SK-N-DZ (cell line): ENCODE measurements around the gene ERICH3.
"Not testable (repeated sequence)": the region's sequence is repeated elsewhere in the genome, so short reads cannot be mapped to it uniquely, and the experiment has no call there.

Source experiments
- DNase-seq: peaks from one replicate; pipeline ENCODE4 v3.0.0-alpha.2; 2015; ENCODE audit warnings: low spot score

Gene ERICH3

DNA sequence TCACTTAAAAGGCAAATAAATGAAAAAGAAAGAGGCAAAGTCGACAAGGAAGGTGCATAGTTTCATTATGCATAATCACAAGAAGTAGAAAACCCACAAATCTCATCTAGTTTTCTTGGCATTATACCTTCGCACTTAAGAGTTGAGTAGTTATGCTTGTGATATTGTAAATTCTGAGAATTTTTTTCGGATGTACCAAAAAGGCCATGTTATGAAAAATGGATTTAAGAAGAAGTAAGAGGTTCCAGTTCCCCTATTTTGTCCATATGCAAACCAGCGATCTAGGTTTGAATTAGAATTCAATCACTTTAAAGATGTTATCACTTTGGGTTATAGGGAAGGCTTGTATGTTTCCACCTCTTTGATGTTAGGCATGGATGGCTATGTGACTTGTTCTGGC lies 7.9 kb upstream of the ERICH3 start:
- DNase-seq, result no peak

DNA sequence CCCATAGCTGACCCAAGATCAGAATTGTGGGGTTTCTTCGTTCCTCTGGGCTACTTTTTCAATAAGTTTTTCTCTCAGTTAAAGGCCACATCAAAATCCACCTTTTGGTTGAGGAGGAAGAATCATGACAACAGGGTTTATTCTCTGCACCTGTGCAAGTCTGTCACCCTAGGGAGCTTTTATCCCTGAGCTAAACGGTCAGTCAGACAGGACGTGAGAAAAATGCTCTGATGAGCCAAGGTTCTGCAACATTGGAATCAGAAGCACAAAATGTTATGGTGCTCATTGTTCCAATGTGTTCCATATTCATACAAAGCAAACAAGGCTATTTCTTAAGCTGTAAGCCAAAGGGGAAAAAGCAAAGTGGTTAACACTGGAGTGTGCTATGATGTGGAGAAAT lies 7.4 kb upstream of the ERICH3 start:
- no peak for DNase-seq

DNA sequence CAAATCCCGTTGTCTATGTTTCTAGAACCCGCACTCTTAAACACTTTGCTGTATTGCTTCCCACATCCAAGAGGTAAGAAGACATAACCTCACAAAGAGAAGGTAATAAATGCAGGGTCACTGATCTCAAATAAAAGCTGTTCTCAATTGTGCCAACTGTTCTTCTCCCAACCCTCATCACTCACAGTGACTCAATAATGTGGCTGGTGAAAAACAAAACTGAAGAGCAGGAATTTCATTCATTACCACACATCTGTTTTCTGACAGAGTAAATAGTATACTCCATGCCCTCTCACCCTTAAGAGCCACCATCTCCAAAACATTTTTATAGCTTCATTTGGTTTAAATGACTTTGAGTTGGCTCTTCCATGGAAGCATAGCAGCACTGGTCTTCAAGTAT lies 6.2 kb upstream of the ERICH3 start:
- DNase-seq, result no peak

DNA sequence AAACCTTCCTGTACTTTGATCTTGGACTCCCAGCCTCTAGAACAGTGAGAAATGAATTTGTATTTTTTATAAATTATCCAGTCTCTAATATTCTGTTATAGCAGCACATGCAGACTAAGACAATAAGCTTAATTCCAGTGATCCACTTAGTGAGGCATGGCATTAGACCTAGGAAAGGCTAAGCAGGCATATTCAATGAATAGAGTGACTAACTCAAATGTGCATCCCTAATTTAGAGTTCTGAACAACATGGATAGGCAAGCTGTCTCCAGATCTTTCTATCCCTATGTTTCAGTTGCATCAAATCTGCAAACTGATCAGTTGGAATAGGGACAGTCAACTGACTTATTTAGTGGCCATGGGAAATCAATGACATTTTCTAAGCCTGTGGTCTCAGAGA lies 4.3 kb upstream of the ERICH3 start:
- no peak for DNase-seq

DNA sequence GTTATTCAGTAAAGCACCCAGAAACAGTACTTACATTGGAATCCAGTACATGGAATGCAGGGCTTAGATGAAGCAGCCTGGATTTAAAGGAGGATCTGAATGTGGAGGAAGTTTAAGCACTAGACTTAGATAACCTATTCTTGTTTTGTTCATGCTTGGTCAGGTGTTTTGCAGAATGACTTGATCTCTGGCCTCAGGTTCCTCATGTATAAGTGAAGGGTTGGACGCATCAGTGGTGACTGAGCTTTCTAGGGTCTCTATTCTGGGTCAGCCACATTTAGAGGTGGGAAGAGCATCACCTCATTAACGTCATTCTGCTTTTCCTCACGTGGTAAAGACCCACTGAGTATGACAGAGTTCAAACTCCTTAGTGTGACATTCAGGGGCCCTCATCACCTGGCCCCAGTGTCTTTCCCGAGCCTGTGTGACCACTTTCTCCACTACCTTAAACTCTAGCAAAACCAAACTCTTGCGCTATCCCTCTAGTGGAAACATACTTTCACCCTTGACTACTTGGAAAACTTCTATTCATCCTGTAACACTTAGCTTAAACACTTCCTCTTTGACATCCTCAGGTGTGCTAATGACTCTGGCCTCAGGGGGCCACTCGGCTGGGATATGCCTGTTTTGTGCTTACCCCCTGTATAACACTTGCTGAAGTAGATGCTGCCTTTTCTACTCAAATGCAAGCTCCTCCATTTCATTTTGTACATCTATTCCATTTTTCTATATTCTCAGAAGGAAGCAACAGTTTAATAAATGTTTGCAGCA lies 871 bp upstream of the ERICH3 start:
- no peak for DNase-seq

DNA sequence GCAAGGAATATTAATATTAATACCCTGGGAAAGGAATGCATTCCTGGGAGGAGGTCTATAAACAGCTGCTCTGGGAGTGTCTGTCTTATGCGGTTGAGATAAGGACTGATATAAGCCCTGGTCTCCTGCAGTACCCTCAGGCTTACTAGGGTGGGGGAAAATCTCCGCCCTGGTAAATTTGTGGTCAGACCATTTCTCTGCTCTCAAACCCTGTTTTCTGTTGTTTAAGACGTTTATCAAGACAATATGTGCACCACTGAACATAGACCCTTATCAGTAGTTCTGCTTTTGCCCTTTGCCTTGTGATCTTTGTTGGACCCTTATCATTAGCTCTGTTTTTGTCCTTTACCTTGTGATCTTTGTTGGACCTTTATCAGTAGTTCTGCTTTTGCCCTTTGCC lies 2.7 kb downstream of the ERICH3 start:
- DNase-seq, result not testable (repeated sequence)

DNA sequence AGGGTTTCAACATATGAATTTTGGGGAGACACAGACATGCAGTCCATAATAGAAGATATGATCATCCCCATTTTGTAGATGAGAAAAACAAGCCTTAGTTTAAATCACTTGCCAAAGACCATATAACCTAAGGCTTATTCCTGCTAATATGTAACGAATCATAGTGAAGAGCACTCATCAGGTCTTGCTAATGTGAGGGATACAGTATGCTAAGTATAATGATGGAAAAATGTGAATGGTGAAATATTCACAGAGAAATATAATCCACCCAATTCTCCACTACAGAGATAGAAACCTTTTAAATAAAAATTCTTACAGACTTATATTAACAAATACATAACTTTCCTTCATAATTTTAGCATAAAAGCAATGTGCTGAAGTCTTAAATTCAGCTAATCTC lies 18.9 kb downstream of the ERICH3 start:
- DNase-seq, result no peak

DNA sequence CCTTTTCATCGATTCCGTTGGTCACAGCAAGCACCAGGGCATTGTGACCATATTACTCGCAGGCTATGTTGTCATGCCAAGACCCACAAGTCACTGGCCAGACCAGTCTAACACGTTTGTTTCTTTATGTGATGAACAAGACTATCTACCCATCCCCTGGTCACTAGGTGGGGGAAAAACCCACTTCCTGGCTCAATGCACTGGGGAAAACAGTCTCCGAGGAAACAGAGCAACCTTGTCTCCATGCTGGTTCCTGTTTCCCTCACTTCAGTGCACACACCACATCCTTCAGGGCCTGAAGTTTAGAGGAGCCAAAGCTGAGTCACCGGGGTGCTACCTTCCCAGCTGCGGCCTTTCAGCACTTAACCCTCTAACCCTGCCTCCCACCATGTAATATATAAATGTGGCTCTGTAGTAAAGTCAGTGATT lies 20.9 kb downstream of the ERICH3 start:
- DNase-seq, result no peak

DNA sequence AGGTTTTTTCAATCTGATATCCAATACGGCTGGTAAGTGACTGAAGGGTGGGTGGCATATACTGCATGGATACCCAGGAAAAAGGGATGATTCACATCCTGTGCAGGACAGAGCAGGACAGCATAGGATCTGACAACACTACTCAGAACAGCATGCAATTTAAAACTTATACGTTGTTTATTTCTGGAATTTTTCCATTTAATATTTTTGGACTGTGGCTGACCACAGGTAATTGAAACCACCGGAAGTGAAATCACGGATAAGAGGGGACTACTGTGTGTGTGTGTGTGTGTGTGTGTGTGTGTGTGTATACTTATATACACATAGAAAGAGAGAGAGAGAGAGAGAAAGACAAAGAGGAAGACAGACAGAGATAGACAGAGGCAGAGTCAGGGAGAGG lies 23.0 kb downstream of the ERICH3 start:
- DNase-seq, result no peak

DNA sequence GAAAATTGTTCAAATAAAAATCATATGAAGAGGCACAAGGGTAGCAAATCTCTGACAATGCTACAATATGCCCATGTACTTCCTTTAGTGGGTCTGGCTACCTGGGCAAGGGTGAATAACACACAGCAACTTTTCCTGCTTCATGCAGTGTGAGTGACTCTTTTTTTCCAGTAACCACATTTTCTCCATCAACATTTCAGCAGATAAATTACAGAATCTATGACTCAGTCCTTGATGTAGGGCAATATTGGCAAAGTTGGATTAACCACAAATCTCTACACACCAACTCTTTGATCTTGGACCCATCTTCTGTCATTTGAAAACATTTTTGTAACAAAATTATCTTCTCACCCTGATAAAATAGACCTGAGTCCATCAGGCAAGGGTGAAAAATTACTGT lies 31.7 kb downstream of the ERICH3 start:
- DNase-seq, result no peak

DNA sequence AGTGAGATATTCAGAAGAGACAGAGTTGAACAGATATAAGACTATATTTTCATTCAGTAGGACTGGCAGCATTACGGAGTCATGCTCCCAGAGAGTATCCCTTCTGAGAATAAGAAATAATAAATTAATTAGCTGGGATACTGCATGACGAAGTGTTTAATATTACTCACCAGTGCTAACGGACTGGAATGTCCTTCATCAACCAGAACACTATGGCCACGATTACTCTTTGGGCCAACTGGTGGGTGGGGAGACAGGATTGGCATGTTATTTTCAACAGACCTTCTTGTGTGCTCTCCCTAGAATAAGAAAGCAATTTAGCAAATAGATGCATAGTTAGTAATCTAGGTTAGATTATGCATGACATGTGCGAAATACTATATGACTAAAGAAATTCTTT lies 32.4 kb downstream of the ERICH3 start:
- DNase-seq, result no peak

DNA sequence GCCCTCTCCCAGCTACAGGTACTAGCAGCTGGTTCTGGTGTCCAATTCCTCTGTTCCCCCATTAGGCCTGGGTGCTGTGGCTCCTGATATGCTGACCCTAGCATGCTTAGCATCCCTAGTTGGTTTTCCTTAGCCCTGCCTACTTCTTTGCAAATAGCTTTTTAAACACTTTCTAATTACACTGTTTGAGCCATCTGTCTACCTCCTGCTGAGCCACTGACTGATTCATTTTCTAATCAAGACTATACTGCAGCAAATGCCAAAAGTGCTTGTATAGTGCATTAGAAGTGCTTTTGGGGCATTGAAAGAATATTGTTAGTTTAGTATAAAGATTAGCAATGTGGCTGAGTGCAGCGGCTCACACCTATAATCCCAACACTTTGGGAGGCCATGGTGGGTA lies 36.3 kb downstream of the ERICH3 start:
- DNase-seq, result no peak

DNA sequence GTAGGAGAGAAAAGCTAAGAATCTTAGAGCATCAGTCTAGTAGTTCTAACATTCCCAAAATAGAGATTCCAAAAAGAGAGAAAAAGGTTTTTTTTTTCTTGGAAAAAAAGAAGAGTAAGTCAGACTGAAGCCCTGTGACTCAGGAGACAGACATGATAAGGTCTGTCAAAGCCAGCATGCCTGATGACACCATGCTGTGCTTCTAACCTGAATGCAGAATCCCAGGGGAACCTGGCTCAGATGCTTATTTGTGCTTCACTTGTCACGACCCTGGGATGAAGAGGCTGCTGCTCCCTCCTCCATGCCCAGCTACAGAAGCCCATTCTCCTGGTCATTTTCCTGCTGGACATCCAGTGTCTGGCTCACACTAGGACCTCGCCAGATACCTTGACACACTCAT lies 44.3 kb downstream of the ERICH3 start:
- DNase-seq, result peak; percentile 24

DNA sequence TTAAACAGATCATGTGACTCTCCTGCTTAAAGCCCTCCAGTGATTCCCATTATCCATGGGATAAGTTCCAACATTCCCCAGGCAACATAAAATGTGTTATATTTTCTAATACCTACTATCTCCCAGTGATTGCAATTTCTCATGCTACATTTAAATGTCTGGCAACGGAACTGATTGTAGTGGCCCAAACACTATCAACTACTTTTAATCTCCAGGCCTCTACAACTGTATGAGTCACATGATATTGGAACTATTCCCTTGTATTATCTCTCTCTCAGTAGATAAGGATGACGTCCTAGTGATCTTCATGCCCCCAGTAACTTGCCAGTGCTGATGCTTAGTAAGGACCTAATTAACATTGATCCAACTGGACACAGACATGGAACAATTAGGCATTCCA lies 49.9 kb downstream of the ERICH3 start:
- no peak for DNase-seq

DNA sequence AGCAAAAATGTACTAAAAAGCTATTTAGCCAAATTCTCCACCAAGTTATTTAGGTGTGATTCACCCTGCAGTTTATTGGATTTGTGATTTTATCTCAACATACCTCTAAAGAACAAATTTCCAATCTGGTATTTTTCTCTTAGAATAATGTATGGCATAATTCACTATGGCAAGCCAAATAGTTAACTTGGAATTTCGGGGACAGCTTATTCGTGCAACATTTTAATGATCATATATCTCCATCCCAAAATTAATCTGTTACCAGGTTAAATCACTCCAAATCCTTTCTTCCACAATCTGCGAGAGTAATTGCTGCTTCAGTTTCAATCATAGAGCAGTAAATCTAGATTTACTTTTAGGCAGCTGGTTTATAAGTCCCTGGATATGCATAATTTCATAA lies 53.4 kb downstream of the ERICH3 start:
- peak; percentile 7 for DNase-seq

DNA sequence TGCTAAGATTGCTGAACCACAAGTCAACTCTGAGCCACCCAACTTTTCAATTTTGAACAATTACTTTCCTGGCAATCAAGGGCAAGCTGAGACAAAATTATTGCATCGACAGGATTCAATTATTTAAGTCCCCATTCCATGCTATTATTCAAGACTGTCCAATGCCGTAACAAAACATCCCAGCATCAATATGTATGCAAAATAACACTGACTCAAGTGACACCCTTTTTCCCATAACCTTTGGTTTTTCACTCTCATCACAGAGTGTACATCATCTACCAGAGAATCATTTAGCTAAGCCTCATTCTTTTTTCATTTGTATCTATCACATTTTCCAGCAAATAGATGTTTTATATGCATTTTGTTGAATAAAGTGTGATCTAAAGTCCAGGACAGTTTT lies 54.6 kb downstream of the ERICH3 start:
- no peak for DNase-seq

DNA sequence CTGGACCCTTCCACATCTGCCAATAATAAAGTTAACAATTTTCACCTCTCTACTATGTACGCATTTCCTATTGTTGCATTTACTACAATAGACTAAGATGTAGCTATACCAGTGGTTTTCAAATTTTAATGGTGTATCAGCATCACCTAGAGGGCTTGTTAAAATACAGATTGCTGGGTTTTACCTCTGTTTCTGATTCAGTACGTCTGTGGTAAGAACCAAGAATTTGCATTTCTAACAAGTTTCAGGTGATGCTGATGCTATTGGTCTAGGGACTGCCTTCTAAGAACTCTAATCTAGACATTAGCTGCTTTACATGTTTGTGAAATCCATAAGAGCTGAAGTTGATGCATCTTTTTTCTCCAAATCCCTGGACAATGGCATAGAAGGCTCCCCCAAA lies 59.7 kb downstream of the ERICH3 start:
- DNase-seq, result no peak

DNA sequence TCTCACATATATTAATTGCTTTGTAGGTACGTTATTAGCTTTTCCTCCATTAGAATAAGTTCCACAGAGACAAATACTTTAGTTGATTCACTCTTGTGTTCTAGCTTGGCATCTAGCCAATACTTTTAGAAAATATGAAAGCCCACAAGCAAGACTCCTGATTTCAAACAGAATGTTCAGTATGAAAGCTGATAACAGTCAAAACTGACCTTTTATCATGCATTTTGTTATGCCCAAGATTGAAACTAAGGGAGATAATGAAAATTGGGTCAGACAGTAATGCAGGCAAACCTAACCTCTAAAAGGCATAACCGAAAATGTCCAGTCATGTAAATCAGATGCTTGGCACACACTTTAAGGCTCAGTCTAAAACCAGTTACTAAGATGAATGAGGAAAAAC lies 61.7 kb downstream of the ERICH3 start:
- no peak for DNase-seq

DNA sequence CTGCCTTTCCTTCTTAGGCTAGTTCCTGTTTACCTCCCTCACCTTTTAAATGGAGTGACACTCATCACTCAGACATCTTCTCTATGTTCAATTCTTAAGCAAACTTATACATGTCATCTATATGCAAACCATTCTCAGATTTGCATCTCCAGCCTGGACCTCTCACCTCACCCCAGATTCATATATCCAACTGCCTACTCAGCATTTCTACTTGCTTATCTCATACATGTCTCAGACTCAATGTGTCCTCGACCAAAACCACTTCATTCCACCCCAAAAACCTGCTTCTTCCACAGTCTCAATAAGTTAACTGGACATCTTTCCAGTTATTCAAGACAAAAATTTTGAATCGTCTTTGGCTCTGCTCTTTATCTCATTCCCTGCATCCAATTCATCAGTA lies 62.6 kb downstream of the ERICH3 start:
- no peak for DNase-seq

DNA sequence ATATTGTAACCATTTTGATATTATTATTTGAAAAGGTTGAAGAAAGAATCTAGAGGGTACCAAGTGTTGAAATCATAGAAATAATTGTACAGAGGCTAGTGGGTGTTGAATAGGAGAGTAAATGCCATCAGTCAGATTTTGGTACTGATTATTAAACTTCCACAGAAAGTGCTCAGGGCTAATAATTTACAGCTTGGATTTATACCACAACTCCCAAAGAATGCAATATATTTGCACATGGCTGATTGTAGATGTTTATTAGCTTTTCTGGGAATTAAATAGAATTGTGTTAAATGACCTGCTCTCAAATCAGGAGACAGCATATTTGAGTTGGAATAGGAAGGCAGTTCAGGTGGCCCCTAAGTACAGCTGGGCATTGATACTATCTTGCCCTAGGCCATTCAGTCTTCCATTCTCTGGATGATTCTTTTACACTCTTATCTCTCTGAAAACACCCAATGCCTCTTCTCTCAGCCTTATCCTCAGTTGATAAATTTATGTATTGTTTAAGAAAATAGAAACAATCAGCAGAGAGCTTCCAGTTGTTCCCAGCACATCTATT lies 63.7 kb downstream of the ERICH3 start:
- DNase-seq, result no peak

DNA sequence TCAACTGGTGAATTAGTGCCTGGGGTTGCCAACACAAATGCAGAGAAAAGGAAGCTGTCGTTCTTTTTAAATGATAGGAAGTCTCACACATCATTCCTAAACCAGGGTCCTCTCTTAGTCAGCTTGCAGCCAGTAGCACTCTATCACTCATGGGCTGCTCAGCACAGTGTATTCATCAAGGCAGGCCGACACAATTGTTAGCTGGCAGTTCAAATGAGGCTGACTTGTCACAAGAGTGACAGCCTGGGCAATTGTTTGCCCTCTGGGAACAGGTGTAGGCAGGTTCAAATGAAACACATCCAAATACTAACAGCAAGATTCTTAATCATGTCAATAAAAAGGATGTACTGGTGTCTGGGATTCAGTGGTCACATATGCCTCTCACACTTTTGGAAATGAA lies 76.9 kb downstream of the ERICH3 start:
- no peak for DNase-seq

DNA sequence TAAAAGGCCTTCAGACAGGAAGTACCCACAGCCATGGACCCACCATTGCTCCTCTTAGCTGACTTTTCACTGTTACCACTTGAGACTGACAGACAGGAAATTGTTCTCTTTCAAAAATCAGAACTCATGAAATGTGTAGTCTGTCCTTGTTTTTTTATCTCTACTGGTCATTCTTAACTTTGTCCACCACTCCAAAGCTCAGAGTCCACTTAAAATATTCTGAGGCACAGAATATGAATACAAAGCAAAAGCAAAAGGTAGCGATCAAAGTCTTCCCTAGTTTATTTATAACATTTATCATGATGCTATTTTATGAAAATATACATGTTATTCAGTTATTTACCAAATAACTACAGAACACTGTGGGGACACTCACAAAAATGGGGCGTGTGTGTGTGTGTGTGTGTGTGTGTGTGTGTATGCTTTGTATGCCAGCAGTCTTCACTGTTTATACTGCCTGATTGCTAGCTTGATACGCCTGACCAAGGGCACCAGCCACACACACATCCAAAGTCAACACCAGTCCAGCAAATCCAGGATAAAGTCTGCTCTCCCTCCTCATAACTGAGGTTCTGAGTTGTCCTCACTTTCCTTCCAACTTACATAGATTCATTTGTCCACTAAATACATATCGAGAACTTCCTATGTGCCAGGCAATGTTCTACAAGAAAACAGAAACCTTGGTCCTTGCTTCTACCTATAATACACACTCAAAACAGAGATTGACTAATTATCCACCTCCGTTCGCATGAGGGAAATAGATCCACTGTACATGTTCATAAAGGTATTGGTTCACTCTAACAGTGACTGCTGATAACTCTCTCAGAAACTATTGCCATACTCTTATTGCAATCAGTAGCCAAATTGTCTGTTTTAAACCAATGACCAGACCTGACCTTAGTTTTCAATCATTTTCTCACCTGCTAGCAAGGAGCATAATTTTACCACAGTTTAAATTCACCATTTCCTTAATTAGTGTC lies 79.4 kb downstream of the ERICH3 start:
- DNase-seq, result no peak
